Measurements from ENCODE around the gene FRG2B.
A peak's percentile ranks its signal among the peaks of the same experiment; 100 is the strongest.
"Not testable (repeated sequence)": the region's sequence is repeated elsewhere in the genome, so short reads cannot be mapped to it uniquely, and the experiment has no call there.

FRG2B gene

DNA sequence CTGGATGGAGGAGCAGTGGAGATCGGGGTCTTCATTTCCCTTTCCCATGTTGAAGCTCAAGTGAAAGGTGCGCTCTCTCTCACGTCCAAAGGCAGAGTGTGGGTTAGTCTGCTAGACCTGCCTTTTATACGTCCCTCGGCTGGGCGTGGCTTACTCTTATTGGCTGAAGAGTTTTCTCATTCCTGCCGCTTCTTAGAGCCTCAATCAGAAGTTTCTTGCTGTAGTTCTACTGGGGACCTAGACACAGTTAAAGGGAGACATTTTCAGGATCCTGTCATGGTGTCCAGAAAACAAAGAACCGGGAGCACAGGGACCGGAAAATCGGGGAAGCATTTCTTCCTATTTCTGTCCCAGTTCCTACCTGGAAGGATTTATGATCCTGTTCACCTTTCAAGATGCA, at the start of gene FRG2B:
Gene FRG2B (minus strand): TSS at position 101 of the 400 bp plus-strand sequence. CDS start 53 bp downstream, at position 48.
- not testable (repeated sequence) for DNase-seq (ENCODE audit: low read depth in 2 of 2)

- not testable (repeated sequence) for DNase-seq (ENCODE audit: low read depth in 2 of 2)
These were observed 40.9 kb upstream of the FRG2B start for GRCh38 chr10:133667446-133667845.

DNA sequence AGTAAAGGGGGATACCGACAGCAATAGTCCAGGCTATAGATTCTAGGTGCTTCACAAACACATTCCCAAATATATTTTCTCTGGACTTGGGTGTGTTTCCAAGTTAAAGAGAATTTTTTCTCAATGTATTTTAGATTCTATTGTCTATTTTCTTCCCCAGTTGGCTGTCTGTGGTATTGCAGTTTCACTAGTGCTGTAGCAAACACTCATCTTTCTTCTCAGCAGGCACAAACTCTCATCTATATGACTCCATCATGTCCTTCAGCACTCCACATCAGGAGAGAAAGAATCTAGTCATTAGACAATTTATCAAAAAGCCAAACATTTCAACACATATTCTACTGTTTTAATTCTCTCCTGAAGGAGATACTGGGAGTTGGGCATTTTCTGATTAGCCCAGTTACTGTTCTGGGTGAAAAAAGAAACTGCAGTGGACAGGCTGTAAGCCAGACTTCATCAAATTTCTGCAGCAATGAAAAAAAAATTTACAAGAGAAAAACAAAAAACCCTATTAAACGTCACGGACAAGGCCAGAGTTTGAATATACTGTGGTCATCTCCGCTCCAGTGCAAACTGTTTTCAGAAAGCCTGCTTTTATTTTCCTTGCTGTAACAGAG, 37.1 kb upstream of the FRG2B start:
- not testable (repeated sequence) for DNase-seq (ENCODE audit: low read depth in 2 of 2)

GRCh38 chr10:133661122-133661521, 34.5 kb upstream of the FRG2B start:
- not testable (repeated sequence) for DNase-seq (ENCODE audit: low read depth in 2 of 2)

DNA sequence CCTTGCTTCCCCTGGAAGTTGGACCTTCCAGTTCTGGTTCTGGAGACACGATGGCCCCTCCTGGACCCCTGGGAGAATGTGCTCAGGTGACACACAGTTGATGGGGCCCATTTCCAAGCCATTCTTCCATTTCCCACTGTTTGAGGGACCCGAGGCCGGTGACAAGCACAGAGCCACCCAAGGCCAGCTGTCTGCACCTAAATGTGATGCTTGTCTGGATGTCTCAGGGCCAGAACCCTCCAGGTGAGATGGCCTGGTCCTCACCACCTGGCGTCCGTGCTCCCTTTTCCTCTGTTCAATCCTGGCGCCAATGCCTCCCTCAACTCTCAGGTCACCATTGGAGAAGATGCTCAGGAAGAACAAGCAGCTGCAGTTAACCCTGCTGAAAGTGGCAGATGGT, 33.9 kb upstream of the FRG2B start:
- not testable (repeated sequence) for DNase-seq (ENCODE audit: low read depth in 2 of 2)

DNA sequence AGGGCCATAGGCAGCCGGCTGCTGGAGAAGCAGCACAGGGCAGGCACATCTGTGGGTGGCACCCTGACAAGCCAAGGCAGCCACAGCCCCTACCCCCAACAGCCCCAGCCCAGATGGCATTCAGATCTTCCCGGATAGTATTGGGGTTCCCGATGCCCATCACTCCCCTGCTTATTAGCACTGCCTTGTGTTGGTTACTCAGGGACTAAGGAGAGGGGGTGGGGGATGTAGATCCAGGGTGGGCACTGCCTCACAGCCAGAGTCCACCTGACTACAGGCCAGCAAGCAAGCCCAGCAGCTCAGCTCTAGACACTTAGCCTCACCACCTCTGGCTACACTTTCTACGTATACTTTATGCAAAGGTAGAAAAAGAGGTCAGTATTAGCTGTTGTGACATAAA, 30.7 kb upstream of the FRG2B start:
- not testable (repeated sequence) for DNase-seq (ENCODE audit: low read depth in 2 of 2)

DNA sequence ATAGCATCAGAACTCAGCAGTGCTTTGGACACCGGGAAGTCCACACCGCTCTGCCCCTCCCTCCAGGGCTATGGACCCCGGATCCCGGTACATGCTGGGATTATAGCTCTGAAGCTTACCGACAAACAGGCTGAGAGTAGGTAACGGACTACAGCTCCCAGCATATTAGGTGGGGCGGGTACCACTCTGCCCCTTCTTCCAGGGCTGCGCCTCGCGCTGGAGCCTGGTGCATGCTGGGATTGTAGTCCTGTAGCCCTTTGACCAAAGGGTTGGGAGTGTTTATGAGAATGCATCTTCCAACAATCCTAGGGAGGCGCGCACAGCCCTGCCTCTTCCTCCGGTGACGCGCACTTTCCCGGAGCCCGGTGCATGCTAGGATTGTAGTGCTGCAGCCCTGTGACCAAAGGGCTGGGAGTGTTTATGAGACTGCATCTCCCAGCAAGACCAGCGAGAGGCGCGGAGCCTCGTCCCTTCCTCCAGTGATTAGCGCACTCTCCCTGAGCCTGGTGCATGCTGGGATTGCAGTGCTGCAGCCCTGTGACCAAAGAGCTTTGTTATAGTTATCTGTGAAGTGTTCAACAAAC, 22.4 kb upstream of the FRG2B start:
- peak in 1 of 2 experiments; percentile 3 for DNase-seq (ENCODE audit: low read depth in 2 of 2)

GRCh38 chr10:133647075-133647748, 20.6 kb upstream of the FRG2B start:
- not testable (repeated sequence) for DNase-seq (ENCODE audit: low read depth in 2 of 2)

DNA sequence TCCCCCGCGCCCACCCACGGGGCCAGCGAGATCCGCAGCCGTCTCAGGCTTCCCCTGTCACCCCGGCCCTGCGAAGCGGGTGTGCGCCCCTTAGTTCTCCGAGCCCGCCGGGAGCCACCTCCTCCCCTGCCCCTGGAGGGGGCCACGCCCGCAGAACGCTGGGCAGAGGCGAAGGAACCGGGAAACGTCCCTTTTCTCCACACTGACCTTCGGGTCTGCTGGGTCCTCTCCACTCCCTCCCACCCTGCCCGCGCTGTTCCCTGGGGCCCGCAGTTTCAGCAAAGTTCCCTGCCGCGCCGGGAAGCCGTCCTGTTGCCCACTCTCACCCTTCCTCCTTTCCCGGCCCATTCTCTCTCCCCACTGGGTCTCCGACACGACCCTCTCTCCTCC, 11.2 kb upstream of the FRG2B start:
- DNase-seq (ENCODE audit: low read depth in 2 of 2): not testable (repeated sequence)

DNA sequence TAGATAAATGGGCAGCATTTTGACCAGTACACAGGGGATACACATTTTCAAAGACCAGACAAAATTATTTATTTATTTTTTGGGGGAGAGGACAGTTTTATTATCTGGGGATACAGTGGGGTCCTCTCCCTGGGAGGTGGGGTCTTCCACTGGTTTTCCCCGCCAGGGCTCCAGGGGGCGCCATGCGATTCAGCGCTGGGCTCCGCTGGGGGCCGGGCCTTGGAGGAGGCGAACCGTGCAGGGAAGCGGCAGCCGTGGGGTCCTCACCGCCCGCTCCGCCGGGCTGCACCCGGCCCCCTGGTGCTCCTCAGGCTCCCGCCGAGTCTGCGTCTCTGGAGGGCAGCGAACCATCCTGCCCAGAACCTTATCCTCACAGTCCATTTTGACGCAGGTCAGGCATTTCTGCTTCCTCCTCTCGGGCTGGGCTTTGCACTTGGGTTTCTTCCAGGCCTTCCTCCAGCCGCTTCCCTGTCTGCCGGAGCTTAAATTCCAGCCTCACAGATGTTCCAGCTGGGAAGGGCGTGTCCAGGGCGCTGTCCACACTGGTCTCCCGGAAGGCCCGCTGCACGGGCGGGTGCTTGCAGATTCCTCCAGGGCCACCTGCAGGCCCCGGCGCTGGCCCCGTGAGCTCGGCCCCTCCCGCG, 10.7 kb upstream of the FRG2B start:
- DNase-seq (ENCODE audit: low read depth in 2 of 2): not testable (repeated sequence)

- DNase-seq (ENCODE audit: low read depth in 2 of 2): not testable (repeated sequence)
These were observed 4.2 kb upstream of the FRG2B start for GRCh38 chr10:133630723-133631249.

DNA sequence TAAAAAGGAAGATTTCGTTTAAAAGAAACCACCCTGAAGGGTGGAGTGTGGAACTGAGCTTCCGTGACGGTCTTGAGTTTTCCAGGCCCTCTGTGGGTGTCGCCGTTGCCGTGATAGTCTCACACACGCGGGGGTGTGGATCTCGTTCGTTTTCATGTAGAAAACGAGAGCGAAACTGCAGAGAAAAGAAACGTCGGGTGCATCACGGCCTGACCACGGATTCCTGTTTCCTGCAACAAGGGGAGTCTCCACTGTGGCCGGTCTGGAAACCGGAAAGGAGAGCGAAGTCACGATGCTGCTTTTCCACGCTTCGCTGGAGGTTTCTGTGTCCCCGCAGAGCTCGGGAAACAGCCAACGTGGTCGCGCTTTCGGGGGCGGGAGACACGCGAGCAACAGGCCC, 4.1 kb downstream of the FRG2B start:
- DNase-seq (ENCODE audit: low read depth in 2 of 2): not testable (repeated sequence)

DNA sequence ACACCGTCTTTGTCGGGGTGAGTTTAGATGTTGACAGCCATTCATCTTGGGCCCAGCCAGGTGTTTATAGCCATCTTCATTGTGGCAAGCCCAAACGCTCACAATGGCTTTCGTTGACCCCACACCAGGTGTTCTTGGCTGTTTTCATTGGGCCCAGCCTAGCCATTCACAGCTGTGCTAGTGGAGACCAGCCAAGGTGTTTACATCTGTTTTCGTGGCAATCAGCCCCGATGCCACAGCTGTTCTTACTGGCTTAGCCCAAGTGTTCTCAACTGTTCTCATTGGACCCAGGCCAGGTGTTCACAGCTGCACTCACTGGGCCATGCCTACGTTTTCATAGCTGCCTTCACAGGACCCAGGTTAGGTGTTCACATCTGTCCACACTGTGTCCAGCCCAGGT, 7.7 kb downstream of the FRG2B start:
- no peak for DNase-seq (ENCODE audit: low read depth in 2 of 2)

DNA sequence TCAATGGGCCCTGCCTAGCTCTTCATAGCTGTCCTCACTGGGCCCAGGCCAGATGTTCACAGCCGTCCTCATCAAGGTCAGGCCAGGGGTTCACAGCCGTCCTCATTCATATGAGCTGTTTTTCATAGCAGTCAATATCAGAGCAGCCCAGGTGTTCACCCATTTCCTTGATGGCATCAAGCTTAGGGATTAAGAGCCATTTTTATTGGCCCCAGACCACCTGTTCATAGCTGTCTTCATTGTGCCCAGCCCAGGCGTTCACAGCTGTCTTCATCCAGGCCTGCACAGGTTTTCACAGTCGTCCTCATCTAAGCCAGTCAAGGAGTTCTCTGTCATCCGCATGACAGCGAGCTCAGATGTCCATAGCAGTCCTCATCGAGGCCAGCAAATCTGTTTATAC, 9.4 kb downstream of the FRG2B start:
- no peak for DNase-seq (ENCODE audit: low read depth in 2 of 2)

DNA sequence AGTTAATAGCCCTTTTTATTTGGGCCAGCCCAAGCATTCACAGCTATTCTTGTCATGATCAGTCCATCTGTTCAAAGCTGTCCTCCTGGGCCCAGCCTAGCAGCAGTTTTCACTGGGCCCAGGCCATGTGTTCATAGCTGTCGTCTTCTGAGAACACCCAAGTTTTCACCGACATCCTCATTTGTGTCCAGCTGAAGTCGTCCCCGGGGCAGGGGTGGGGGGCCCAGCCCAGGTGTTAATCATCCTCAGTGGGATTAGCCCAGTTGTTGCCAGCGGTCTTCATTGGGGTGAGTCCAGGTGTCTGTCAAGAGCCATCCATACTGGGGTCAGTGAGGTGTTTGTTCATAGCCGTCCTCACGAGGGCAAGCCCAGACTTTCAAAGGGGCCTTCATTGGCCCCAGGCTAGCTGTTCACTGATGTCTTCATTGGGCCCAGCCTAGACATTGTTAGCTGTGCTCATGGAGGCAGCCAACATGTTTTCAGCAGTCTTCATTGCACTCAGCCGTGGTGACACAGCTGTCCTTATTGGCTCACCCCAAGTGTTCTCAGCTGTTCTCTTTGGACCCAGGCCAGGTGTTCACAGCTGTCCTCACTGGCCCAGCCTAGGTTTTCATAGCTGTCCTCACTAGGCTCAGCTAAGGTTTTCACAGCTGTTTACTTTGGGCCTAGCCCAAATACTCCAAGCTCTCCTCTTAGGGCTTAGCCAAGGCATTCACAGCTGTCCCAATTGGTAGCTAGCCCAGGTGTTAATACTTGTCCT, 10.0 kb downstream of the FRG2B start:
- DNase-seq (ENCODE audit: low read depth in 2 of 2): no peak

DNA sequence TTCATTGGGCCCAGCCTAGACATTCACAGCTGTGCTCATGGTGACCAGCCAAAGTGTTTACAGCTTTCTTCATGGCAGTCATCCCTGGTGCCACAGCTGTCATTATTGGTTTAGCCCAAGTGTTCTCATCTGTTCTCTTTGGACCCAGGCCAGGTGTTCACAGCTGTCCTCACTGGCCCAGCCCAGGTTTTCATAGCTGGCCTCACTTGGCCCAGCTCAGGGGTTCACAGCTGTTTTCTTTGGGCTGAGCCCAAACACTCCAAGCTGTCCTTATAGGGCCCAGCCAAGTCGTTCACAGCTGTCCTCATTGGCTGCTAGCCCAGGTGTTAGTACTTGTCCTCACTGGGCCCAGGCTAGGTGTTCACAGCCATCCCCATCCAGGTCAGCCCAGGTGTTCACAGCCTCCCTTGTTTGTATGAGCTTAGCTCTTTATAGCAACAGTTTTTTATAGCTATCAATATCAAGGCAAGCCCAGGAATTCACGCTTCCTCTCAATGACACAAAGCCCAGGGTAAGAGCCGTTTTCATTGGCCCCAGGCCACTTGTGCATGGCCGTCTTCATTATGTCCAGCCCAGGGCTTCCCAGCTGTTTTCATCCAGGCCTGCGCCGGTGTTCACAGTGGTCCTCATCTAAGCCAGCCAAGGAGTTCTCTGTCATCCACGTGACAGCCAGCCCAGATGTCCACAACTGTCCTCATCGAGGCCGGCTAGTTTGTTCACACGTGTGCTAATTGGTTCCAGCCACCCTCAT, 11.6 kb downstream of the FRG2B start:
- no peak for DNase-seq (ENCODE audit: low read depth in 2 of 2)

DNA sequence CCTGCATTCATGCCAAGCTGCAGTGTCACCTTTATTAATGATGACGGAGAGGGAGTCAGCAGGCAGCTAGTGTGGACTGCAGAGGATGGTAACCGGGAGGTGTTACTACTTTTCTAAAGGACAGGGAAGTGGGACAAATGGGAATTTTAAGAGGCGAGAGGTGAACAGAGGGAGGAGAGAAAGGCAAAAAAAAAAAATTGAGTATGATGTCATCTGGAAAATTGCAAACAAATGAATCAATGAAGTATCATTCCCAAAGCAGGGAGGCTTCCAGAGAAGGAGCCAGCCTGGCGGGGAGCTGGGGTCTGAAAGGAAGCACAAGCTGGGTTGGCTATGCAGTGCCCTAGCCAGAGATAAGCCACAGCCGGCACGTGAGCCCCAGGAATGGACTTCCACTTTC, 12.9 kb downstream of the FRG2B start:
- no peak for DNase-seq (ENCODE audit: low read depth in 2 of 2)

- DNase-seq (ENCODE audit: low read depth in 2 of 2): no peak
These were observed 15.5 kb downstream of the FRG2B start for GRCh38 chr10:133611079-133611478.

DNA sequence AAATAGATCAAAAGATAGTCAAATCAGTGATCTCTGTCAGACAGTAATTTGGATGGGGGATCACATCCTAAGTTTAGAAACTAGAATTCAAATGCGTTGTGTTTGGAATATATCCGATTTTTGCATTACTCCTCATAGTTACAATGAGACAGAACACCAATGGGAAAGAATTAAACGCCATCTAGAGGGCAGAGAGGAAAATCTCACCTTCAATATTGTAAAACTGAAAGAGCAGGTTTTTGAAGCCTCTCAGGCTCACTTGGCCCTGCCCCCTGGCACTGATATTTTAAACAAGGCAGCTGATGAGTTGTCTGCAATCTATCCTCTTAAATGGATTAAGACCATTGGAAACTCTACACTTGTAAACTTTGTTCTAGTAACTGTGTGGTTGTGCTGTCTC, 17.7 kb downstream of the FRG2B start:
- no peak for DNase-seq (ENCODE audit: low read depth in 2 of 2)

GRCh38 chr10:133603434-133603833, 23.2 kb downstream of the FRG2B start:
- DNase-seq (ENCODE audit: low read depth in 2 of 2): not testable (repeated sequence)

DNA sequence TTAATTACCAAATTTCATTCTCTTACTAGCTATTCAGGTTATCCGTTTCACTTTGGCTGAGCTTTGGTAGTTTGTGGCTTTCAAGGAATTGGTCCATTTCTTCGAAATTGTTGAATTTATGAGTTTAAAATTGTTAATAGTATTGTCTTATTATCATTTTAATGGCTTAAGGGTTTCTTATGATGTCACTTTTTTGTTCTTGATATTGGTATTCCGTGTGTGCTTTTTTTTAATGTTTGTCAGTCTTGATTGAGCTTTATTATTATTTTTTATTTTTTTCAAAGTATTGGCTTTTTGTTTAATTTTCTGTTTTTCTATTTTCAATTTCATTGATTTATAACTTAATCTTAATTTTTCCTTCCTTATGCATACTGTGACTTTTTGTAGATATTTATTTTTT, 25.9 kb downstream of the FRG2B start:
- no peak for DNase-seq (ENCODE audit: low read depth in 2 of 2)
